HEK293 (cell line): Measurements from ENCODE around the gene ZNF629.

Experiments
- CTCF ChIA-PET: fragments of 350-600 bp; formaldehyde crosslinking; extraction: SDS; loops from one replicate; lab custom pipeline; 2021; ENCODE audit warnings: antibody characterized with exemption; lab: Yijun Ruan, JAX
- POLR2A ChIA-PET: fragments of 300-600 bp; formaldehyde crosslinking; extraction: SDS; loops from one replicate; lab custom pipeline; 2020; ENCODE audit warnings: antibody characterized with exemption, inconsistent platforms; lab: Yijun Ruan, JAX
- H3K27ac ChIP-seq: fragments of 200-500 bp; sonication (Bioruptor generic); 2 replicates; pipeline ENCODE4 v1.5.1; 2014; ENCODE audit warnings: low read depth, low read length, control low read depth, inconsistent platforms; ENCODE audit errors: extremely low read depth
- H3K36me3 ChIP-seq, 2 experiments: fragments of 200-500 bp in 1 of 2; sonication (Bioruptor generic) in 1 of 2; 1 replicate in 1 of 2; 2 replicates in 1 of 2; pipeline ENCODE4 v1.5.1; 2014 to 2017; ENCODE audit warnings: inconsistent platforms in 2 of 2, low read length in 2 of 2; ENCODE audit not compliant: control insufficient read depth in 2 of 2, insufficient read depth in 1 of 2
- H3K4me1 ChIP-seq: fragments of 200-500 bp; sonication (Bioruptor generic); 2 replicates; pipeline ENCODE4 v1.5.1; 2014; ENCODE audit warnings: mild to moderate bottlenecking, low read length, inconsistent platforms; ENCODE audit not compliant: control insufficient read depth, insufficient read depth
- H3K4me3 ChIP-seq: 2 replicates; pipeline ENCODE4 v1.5.1; 2011; ENCODE audit warnings: low read depth, mild to moderate bottlenecking, control low read depth, low read length, moderate library complexity
- H3K9me3 ChIP-seq: fragments of 200-500 bp; sonication (Bioruptor generic); 2 replicates; pipeline ENCODE4 v1.5.1; 2014; ENCODE audit warnings: low read depth, low read length, inconsistent platforms; ENCODE audit not compliant: control insufficient read depth, insufficient read depth
- EGR2 ChIP-seq: fragments of 450-650 bp; formaldehyde crosslinking; IDR thresholded peaks from 2 replicates; pipeline ENCODE4 v1.5.1; 2016; ENCODE audit warnings: low read depth, missing biosample characterization, missing genetic modification characterization
- KLF16 ChIP-seq: fragments of 450-650 bp; formaldehyde crosslinking; IDR thresholded peaks from 2 replicates; pipeline ENCODE4 v1.5.1; 2017; ENCODE audit warnings: missing biosample characterization, missing genetic modification characterization
- KLF8 ChIP-seq: fragments of 450-650 bp; formaldehyde crosslinking; IDR thresholded peaks from 2 replicates; pipeline ENCODE4 v1.5.1; 2016; ENCODE audit warnings: missing biosample characterization, missing genetic modification characterization
- RBAK ChIP-seq: fragments of 450-650 bp; formaldehyde crosslinking; IDR thresholded peaks from 2 replicates; pipeline ENCODE4 v1.5.1; 2016; ENCODE audit warnings: missing biosample characterization, missing genetic modification characterization
- SETDB1 ChIP-seq: IDR thresholded peaks from one replicate; pipeline ENCODE4 v1.6.1; 2017; ENCODE audit warnings: mild to moderate bottlenecking, low read length, moderate library complexity, mixed read lengths; ENCODE audit not compliant: insufficient read length
- SP2 ChIP-seq: fragments of 450-650 bp; formaldehyde crosslinking; IDR thresholded peaks from 2 replicates; pipeline ENCODE4 v1.5.1; 2016; ENCODE audit warnings: missing biosample characterization, missing genetic modification characterization
- TRIM28 ChIP-seq: IDR thresholded peaks from 2 replicates; pipeline ENCODE4 v1.6.1; 2011; ENCODE audit warnings: low read length, control low read depth, borderline replicate concordance
- WT1 ChIP-seq: fragments of 450-650 bp; formaldehyde crosslinking; IDR thresholded peaks from 2 replicates; pipeline ENCODE4 v1.5.1; 2016; ENCODE audit warnings: missing biosample characterization, missing genetic modification characterization
- ZBTB17 ChIP-seq: fragments of 450-650 bp; formaldehyde crosslinking; IDR thresholded peaks from 2 replicates; pipeline ENCODE4 v1.5.1; 2016; ENCODE audit warnings: missing biosample characterization, missing genetic modification characterization
- ZBTB8A ChIP-seq: fragments of 450-650 bp; formaldehyde crosslinking; IDR thresholded peaks from 2 replicates; pipeline ENCODE4 v1.5.1; 2016; ENCODE audit warnings: missing biosample characterization, missing genetic modification characterization
- ZFP3 ChIP-seq: fragments of 450-650 bp; formaldehyde crosslinking; IDR thresholded peaks from 2 replicates; pipeline ENCODE4 v1.5.1; 2016; ENCODE audit warnings: low read depth, missing biosample characterization, missing genetic modification characterization
- ZNF132 ChIP-seq: fragments of 450-650 bp; formaldehyde crosslinking; IDR thresholded peaks from 2 replicates; pipeline ENCODE4 v1.5.1; 2017; ENCODE audit warnings: missing biosample characterization, missing genetic modification characterization, borderline replicate concordance
- ZNF169 ChIP-seq: fragments of 450-650 bp; formaldehyde crosslinking; IDR thresholded peaks from 2 replicates; pipeline ENCODE4 v1.5.1; 2016; ENCODE audit warnings: missing biosample characterization, missing genetic modification characterization
- ZNF2 ChIP-seq: fragments of 450-650 bp; formaldehyde crosslinking; IDR thresholded peaks from 2 replicates; pipeline ENCODE4 v1.5.1; 2016; ENCODE audit warnings: missing biosample characterization, missing genetic modification characterization
- ZNF214 ChIP-seq: fragments of 450-650 bp; formaldehyde crosslinking; IDR thresholded peaks from 2 replicates; pipeline ENCODE4 v1.5.1; 2017; ENCODE audit warnings: missing biosample characterization, mild to moderate bottlenecking, missing genetic modification characterization, borderline replicate concordance
- ZNF311 ChIP-seq: fragments of 450-650 bp; formaldehyde crosslinking; IDR thresholded peaks from 2 replicates; pipeline ENCODE4 v1.5.1; 2017; ENCODE audit warnings: missing biosample characterization, missing genetic modification characterization, borderline replicate concordance
- ZNF621 ChIP-seq: fragments of 450-650 bp; formaldehyde crosslinking; IDR thresholded peaks from 2 replicates; pipeline ENCODE4 v1.5.1; 2017; ENCODE audit warnings: missing biosample characterization, missing genetic modification characterization
- ZNF654 ChIP-seq: fragments of 450-650 bp; formaldehyde crosslinking; IDR thresholded peaks from 2 replicates; pipeline ENCODE4 v1.5.1; 2016; ENCODE audit warnings: low read depth, missing biosample characterization, missing genetic modification characterization
- ZNF658 ChIP-seq: fragments of 450-650 bp; formaldehyde crosslinking; IDR thresholded peaks from 2 replicates; pipeline ENCODE4; 2016; ENCODE audit warnings: missing biosample characterization, missing genetic modification characterization
- ZNF791 ChIP-seq: fragments of 450-650 bp; formaldehyde crosslinking; IDR thresholded peaks from 2 replicates; pipeline ENCODE4 v1.5.1; 2016; ENCODE audit warnings: missing biosample characterization, missing genetic modification characterization
- ZNF792 ChIP-seq: fragments of 450-650 bp; formaldehyde crosslinking; IDR thresholded peaks from 2 replicates; pipeline ENCODE4 v1.5.1; 2016; ENCODE audit warnings: missing biosample characterization, missing genetic modification characterization
- TF ChIP-seq, protein P1 (sequence below): fragments of 450-650 bp; formaldehyde crosslinking; IDR thresholded peaks from 2 replicates; pipeline ENCODE4 v1.5.1; 2016; ENCODE audit warnings: missing biosample characterization, missing genetic modification characterization
- TF ChIP-seq, protein P2 (sequence below): fragments of 450-650 bp; formaldehyde crosslinking; IDR thresholded peaks from 2 replicates; pipeline ENCODE4 v1.5.1; 2016; ENCODE audit warnings: missing biosample characterization, missing genetic modification characterization
- TF ChIP-seq, protein P3 (sequence below): fragments of 450-650 bp; formaldehyde crosslinking; IDR thresholded peaks from 2 replicates; pipeline ENCODE4 v1.5.1; 2016; ENCODE audit warnings: missing biosample characterization, missing genetic modification characterization
- TF ChIP-seq, protein P4 (sequence below): fragments of 450-650 bp; formaldehyde crosslinking; IDR thresholded peaks from 2 replicates; pipeline ENCODE4 v1.5.1; 2016; ENCODE audit warnings: missing biosample characterization, missing genetic modification characterization, borderline replicate concordance
- TF ChIP-seq, protein P5 (sequence below): sonication (generic); formaldehyde crosslinking; IDR thresholded peaks from 2 replicates; pipeline ENCODE4 v1.8.1; 2022; ENCODE audit warnings: mild to moderate bottlenecking, moderate library complexity, missing genetic modification reagents

The ZNF629 gene

DNA sequence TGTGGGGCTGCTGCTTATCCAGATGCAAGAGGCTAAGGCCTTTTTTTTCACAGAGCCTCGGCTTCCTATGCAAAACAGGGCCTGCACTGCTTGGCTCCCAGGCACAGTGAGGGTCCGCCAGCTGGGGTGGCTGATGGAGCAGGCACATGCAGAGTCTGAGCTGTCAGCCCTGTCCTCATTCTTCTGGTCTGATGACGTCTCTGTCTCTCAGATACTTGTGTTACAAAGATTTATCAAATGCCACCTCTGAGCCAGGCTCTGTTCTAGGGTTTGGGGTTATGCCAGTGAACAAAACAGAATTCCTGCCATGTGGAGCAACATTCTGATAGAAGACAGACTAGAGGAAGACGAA lies 20.1 kb downstream of the ZNF629 start (continued):
- TF ChIP-seq ZNF311 (tag by site-specific recombination) = no peak
- TF ChIP-seq ZNF169 (tag by site-specific recombination) = no peak
- TF ChIP-seq, protein P1, sequence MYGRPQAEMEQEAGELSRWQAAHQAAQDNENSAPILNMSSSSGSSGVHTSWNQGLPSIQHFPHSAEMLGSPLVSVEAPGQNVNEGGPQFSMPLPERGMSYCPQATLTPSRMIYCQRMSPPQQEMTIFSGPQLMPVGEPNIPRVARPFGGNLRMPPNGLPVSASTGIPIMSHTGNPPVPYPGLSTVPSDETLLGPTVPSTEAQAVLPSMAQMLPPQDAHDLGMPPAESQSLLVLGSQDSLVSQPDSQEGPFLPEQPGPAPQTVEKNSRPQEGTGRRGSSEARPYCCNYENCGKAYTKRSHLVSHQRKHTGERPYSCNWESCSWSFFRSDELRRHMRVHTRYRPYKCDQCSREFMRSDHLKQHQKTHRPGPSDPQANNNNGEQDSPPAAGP (tag by site-specific recombination) = no peak
- TF ChIP-seq, protein P2, sequence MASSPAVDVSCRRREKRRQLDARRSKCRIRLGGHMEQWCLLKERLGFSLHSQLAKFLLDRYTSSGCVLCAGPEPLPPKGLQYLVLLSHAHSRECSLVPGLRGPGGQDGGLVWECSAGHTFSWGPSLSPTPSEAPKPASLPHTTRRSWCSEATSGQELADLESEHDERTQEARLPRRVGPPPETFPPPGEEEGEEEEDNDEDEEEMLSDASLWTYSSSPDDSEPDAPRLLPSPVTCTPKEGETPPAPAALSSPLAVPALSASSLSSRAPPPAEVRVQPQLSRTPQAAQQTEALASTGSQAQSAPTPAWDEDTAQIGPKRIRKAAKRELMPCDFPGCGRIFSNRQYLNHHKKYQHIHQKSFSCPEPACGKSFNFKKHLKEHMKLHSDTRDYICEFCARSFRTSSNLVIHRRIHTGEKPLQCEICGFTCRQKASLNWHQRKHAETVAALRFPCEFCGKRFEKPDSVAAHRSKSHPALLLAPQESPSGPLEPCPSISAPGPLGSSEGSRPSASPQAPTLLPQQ (tag by site-specific recombination) = no peak
- no peak for TF ChIP-seq ZNF132 (tag by site-specific recombination)
- TF ChIP-seq ZNF214 (tag by site-specific recombination) = no peak
- no peak for TF ChIP-seq SETDB1
- TF ChIP-seq KLF16 (tag by site-specific recombination) = no peak
- TF ChIP-seq EGR2 (tag by site-specific recombination) = no peak
- TF ChIP-seq ZNF2 (tag by site-specific recombination) = no peak
- TF ChIP-seq RBAK (tag by site-specific recombination) = no peak

DNA sequence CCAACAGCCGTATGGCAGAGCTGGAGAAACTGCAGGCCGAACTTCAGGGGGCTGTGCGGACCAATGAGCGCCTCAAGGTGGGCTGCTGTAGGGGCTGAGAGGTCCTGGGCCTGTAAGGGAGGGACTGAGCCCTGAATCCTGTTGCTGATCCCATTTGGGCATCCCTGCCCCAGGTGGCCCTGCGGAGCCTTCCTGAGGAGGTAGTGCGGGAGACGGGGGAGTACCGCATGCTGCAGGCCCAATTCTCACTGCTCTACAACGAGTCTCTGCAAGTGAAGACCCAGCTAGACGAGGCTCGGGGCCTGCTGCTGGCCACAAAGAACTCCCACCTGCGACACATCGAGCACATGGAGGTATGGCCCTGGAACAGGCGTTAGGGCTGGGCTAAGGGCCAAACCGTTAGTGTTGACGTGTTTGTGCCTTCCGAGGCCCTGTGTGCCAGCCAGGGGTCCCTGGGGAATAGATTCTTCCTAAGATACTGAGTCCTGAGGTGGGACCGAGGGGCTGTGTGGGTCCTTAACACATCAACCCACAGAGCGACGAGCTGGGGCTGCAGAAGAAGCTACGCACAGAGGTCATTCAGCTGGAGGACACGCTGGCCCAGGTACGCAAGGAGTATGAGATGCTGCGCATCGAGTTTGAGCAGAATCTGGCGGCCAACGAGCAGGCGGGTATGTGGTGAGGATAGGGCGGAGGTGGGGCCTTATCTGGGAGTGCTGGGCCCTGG lies 20.6 kb downstream of the ZNF629 start:
- no peak overlapping the region for H3K4me3 ChIP-seq
- no peak overlapping the region for H3K27ac ChIP-seq
- POLR2A ChIA-PET = interaction anchor here (0.5 to 4.8 kb wide), 4 partner anchors 9 to 136 kb away, joined by 3 to 21 read pairs (median 6); partner anchors contain the start of gene PHKG2
- H3K36me3 ChIP-seq = peaks cover 26 to 87% of the 10 kb centered on the region in 2 experiments; a peak in 2 of 3 replicates
- H3K9me3 ChIP-seq = no peaks in the 10 kb centered on the region
- 0 out of 2 replicates have a peak, but pooled peaks cover 4% of the 10 kb centered on the region for H3K4me1 ChIP-seq
- TF ChIP-seq ZNF791 (tag by site-specific recombination) (no peak), SP2 (tag by site-specific recombination) (no peak), WT1 (tag by site-specific recombination) (no peak), TRIM28 (no peak), ZFP3 (tag by site-specific recombination) (no peak), ZBTB8A (no peak), KLF8 (no peak), ZNF792 (tag by site-specific recombination) (no peak), ZBTB17 (no peak), ZNF621 (tag by site-specific recombination) (no peak), ZNF654 (no peak), ZNF658 (no peak)
- TF ChIP-seq, protein P3, sequence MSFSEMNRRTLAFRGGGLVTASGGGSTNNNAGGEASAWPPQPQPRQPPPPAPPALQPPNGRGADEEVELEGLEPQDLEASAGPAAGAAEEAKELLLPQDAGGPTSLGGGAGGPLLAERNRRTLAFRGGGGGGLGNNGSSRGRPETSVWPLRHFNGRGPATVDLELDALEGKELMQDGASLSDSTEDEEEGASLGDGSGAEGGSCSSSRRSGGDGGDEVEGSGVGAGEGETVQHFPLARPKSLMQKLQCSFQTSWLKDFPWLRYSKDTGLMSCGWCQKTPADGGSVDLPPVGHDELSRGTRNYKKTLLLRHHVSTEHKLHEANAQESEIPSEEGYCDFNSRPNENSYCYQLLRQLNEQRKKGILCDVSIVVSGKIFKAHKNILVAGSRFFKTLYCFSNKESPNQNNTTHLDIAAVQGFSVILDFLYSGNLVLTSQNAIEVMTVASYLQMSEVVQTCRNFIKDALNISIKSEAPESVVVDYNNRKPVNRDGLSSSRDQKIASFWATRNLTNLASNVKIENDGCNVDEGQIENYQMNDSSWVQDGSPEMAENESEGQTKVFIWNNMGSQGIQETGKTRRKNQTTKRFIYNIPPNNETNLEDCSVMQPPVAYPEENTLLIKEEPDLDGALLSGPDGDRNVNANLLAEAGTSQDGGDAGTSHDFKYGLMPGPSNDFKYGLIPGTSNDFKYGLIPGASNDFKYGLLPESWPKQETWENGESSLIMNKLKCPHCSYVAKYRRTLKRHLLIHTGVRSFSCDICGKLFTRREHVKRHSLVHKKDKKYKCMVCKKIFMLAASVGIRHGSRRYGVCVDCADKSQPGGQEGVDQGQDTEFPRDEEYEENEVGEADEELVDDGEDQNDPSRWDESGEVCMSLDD (tag by site-specific recombination) = no peak
- TF ChIP-seq, protein P4, sequence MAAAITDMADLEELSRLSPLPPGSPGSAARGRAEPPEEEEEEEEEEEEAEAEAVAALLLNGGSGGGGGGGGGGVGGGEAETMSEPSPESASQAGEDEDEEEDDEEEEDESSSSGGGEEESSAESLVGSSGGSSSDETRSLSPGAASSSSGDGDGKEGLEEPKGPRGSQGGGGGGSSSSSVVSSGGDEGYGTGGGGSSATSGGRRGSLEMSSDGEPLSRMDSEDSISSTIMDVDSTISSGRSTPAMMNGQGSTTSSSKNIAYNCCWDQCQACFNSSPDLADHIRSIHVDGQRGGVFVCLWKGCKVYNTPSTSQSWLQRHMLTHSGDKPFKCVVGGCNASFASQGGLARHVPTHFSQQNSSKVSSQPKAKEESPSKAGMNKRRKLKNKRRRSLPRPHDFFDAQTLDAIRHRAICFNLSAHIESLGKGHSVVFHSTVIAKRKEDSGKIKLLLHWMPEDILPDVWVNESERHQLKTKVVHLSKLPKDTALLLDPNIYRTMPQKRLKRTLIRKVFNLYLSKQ (tag by site-specific recombination) = no peak
- TF ChIP-seq, protein P5, sequence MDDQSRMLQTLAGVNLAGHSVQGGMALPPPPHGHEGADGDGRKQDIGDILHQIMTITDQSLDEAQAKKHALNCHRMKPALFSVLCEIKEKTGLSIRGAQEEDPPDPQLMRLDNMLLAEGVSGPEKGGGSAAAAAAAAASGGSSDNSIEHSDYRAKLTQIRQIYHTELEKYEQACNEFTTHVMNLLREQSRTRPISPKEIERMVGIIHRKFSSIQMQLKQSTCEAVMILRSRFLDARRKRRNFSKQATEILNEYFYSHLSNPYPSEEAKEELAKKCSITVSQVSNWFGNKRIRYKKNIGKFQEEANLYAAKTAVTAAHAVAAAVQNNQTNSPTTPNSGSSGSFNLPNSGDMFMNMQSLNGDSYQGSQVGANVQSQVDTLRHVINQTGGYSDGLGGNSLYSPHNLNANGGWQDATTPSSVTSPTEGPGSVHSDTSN = no peak
- CTCF ChIA-PET = interaction anchor here (1.3 kb wide), 1 partner anchor 9 kb away, joined by 4 read pairs; no protein-coding TSS in a partner anchor
